G401.6 (cell line): ENCODE measurements around the gene PLEKHS1.
"Not testable (repeated sequence)": the region's sequence is repeated elsewhere in the genome, so short reads cannot be mapped to it uniquely, and the experiment has no call there.

ENCODE experiments used
- FAIRE-seq: peaks from 2 replicates; lab custom pipeline; 2012; peaks lifted over from hg19 to GRCh38; lab: Jason Lieb, UNC

The PLEKHS1 gene

DNA sequence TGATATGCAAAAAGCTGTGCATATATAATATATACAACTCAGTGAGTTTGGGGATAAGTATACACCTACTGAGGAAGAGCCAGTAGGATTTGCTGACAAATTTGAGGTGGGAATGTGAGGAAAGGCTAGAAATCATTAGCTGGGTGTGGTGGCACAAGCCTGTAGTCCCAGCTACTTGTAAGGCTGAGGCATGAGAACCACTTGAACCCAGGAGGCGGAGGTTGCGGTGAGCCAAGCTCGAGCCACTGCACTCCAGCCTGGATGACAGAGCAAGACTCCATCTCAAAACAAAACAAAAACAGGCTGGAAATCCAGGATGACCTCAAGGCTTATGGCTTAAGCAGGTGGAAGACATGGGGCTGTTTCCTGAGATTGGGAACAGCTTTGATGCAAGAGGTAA is 10.6 kb upstream of the PLEKHS1 start:
- FAIRE-seq: no peak

- FAIRE-seq: no peak
Observed at GRCh38 chr10:113742466-113742865, 9.0 kb upstream of the PLEKHS1 start.

DNA sequence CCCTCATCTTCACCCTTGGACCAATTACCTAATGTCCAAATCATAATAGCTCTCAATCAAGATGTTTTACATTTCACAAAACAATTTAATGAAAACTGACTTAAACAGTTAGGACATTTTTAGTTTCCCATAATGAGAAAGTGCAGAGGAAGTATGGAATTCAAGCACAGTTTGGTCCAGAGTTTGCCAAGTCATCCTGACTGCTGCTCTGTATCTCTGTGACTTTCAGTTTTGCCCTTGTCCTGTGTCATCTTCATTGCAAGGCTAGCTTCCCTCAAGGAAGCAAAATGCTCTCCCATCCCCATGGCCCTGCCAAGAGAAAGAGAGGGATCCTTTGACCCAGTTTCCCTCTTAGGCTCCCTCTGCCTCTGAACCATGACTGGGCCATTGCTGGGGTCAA is 7.9 kb upstream of the PLEKHS1 start:
- no peak for FAIRE-seq

DNA sequence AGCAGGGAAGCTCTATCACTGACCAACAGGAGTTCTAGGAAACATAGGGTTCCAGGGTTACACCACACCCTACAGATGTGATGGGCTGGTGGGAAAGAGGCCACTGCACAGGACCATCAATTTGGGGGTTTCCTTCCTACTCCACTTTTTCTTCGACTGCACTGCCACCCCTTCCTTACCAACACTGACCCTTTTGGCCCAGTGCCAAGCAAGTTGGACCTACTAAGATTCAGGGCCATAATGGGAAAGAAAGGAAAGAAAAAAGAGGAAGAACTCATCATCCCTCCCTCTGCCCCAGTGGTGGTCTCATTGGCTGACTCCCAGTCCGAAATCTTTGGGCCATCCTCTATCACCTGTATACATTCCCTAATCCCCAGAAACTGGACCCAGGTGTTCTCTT is 6.1 kb upstream of the PLEKHS1 start:
- no peak for FAIRE-seq

GRCh38 chr10:113746217-113746957 is 5.1 kb upstream of the PLEKHS1 start:
- no peak for FAIRE-seq

GRCh38 chr10:113752553-113752952 is 1.1 kb downstream of the PLEKHS1 start:
- no peak for FAIRE-seq

- FAIRE-seq: no peak
Observed at GRCh38 chr10:113753020-113753692, 1.7 kb downstream of the PLEKHS1 start.

- no peak for FAIRE-seq
Observed at GRCh38 chr10:113754125-113754524, 2.6 kb downstream of the PLEKHS1 start.

- no peak for FAIRE-seq
Observed at GRCh38 chr10:113754768-113755167, 3.3 kb downstream of the PLEKHS1 start.

DNA sequence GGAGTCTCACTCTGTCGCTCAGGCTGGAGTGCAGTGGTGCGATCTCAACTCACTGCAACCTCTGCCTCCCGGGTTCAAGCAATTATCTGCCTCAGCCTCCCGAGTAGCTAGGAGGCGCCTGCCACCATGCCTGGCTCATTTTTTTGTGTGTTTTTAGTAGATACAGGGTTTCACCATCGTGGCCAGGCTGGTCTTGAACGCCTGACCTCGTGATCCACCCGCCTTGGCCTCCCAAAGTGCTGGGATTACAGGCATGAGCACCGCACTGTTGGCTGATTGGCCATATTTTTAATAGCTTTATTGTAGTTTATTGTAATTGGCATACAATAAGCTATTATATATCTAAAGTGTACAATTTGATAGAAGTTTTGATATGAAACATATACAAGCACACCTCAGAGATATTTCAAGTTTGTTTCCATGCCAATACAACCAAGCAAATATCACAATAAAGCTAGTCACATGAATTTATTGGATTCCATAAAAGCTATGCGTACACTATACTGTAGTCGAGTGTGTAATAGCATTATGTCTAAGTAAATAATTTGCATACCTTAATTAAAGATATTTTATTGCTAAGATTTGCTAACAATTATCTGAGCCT is 5.6 kb downstream of the PLEKHS1 start:
- no peak for FAIRE-seq

DNA sequence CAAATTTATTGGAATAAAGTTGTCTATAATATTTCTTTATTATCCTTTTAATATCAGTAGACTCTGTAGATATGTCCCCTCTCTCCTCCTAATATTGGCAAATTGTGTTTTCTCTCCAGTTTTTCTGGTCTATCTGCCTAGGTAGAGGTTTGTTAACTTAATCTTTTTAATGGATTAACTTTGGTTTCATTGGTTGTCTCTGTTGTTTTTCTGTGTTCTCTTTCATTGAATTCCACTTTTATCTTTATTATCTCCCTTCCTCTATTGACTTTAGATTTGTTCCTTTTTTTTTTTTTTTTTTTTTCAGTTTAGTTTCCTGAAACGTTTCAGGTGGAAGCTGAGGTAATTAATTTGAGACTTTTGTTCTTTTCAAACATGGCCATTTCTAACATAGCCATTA is 10.6 kb downstream of the PLEKHS1 start:
- FAIRE-seq: peak; percentile 6

DNA sequence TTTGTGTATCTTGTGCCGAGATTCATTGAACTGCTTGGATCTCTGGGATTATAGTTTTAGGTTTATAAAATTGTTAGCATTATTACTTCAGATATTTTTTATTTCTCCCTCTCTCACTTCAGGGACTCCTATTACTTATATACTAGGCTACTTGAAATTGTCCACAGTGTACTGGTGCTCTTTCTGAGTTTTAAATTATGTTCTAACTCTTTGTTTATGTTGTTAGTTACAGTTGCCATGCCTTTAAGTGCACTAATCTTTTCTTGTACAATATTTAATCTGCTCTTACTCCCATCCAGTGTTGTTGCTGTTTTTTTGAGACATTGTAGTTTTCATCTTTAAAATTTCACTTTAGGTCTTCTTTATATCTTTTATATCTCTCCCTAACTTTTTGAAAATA is 13.1 kb downstream of the PLEKHS1 start:
- FAIRE-seq: no peak

DNA sequence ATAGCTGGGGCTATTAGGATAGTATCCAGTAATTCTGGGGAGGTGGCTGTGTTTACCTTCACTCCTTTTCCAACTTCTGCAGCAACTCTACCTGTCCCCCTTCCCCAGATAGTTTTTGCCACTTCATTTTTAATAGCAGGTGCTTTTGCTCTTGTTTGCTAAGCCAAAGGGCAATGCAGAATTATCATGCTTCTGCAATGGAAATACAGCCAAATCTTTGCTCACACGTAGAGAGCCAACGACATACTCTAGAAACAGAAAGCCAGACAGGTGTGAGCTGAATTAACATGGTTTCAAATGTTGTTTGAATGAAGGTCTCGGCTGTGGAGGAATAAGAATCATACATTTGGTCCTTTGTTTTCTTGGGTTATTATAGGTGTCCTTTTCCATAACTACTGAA is 14.4 kb downstream of the PLEKHS1 start:
- no peak for FAIRE-seq

- no peak for FAIRE-seq
Observed at GRCh38 chr10:113767222-113767621, 15.7 kb downstream of the PLEKHS1 start.

DNA sequence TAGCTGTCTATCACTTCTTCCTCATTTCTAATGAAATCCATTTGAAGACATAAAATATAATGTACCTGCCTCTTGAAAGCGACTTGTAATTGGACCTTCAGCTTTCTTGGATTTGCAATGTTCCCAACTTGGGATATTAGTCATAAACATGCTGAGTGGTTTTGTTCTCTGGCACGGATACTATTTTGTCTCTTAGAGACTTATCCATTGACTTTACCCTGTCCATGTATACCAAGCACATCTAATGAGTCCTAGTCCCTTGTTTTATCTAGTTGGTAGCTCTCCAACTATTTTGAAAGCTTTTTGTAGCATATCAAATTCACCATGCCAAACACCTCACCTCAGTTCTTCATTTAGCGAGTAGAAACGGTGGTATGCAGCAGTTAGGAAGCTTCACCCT is 18.9 kb downstream of the PLEKHS1 start:
- FAIRE-seq: no peak

DNA sequence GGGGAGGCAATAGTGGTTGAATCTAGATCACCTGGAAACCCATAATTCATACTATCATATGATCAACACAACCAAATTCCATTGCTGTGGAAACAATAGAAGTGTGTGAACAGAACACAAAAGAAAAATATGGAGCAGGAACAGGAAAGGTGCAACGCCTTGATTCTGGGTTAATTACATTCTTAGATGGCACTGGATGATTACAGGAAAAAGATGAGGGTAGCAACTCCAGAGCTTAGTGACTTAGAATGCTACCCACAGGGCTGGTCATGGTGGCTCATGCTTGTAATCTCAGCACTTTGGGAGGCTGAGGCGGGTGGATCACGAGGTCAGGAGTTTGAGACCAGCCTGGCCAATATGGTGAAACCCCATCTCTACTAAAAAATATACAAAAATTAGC is 19.6 kb downstream of the PLEKHS1 start:
- not testable (repeated sequence) for FAIRE-seq

- no peak for FAIRE-seq
Observed at GRCh38 chr10:113775686-113776294, 24.3 kb downstream of the PLEKHS1 start.

GRCh38 chr10:113776553-113776952 is 25.1 kb downstream of the PLEKHS1 start:
- no peak for FAIRE-seq

DNA sequence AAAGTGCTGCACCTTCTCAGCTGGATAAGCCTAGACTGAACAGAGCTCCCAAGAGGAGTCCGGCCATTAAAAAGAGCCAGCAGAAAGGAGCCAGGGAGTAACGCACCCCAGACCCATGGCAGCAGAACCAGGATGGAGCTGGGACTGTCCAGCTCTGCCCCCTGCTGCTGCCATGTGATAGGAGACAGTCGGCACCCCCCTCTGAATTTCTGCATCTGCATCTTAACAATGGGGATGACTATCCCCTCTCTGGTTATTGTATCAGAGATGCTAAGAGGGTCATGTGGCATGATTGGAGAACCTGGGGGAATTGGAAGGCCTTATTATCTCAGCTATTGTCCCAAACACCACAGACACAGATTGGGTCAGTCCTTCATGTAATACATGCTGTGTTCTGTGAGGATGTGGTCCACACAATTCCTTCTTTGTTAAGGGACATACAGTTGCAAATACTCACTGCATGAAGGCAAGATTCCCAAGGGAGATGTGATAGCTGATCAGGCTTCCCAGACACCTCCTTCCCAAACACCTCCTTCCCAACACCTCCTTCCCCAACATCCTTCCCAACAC is 29.3 kb downstream of the PLEKHS1 start:
- no peak for FAIRE-seq

- no peak for FAIRE-seq
Observed at GRCh38 chr10:113782367-113782766, 30.9 kb downstream of the PLEKHS1 start.

DNA sequence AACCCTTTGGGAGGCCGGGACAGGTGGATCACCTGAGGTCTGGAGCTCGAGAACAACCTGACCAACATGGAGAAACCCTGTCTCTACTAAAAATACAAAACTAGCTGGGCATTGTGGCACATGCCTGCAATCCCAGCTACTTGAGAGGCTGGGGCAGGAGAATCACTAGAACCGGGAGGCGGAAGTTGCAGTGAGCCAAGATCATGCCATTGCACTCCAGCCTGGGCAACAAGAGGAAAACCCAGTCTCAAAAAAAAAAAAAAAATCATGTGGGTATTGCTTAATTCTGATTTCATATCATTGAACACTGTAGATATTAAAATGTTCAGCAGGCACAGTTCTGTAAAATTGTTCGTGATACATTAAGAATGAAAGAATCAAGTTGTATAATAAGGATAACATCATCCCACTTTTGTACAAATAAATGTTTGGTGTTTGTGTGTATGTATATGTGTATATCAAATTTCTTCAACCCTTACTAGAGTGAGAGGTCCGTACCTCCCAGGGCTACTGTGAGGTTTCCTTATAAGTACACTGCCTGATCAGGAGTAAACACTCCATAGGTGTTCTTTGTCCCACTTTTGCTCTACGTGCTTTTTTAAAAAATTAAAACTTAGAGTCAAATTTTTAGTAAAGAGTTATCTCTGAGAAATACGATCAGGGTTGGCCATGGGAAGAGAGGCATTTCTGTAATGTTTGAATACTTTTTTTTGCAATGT is 31.7 kb downstream of the PLEKHS1 start:
- no peak for FAIRE-seq

DNA sequence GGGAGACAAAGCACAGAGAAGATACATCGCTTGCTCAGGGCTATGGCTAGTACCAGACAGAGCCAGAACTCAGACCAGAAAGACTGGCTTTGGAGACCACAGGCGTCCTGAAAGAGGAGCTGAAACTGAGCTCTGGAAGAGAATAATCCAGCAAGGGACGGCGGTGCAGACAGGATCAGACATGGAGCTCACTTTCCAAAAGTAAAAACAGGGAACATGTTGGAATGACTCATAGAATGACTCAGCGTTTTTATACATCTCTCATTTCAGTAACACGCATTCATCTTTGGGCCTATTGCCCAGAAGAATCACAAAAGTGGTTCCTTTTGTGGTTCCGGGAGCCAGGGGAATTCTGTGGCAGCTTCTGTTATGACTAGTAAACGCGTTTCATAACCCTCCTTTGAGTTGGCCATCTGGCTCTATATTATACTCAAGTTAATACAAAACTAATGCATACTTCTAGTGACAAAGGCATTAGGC is 37.2 kb downstream of the PLEKHS1 start:
- no peak for FAIRE-seq
